ENCODE data around the gene KMT5B.

KMT5B gene

DNA sequence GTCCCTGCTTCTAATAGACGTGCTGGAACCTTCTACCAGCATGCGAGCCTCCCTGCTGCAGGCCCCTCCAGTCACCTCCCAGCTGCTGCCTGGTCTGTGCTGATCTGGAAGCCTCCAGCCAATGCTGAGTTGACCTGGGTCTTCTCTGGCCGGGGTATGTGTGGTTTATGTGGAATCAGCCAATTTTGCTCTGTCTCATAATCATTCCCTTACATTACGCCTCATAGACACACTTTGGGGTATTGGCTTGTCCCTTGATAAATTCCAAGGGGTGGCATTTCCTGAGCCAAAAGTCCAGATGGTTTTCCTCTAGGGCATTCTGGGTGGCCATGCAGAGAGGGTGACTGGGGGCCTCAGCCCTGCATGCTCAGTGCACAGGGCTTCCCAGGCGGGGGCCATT is 8.3 kb upstream of the KMT5B start:
- H3K4me1 ChIP-seq (ENCODE audit: control insufficient read depth in 1 of 2, insufficient read depth in 2 of 2, low read length in 2 of 2) = peaks cover 2 to 4% of the 10 kb centered on the region in 2 donors

DNA sequence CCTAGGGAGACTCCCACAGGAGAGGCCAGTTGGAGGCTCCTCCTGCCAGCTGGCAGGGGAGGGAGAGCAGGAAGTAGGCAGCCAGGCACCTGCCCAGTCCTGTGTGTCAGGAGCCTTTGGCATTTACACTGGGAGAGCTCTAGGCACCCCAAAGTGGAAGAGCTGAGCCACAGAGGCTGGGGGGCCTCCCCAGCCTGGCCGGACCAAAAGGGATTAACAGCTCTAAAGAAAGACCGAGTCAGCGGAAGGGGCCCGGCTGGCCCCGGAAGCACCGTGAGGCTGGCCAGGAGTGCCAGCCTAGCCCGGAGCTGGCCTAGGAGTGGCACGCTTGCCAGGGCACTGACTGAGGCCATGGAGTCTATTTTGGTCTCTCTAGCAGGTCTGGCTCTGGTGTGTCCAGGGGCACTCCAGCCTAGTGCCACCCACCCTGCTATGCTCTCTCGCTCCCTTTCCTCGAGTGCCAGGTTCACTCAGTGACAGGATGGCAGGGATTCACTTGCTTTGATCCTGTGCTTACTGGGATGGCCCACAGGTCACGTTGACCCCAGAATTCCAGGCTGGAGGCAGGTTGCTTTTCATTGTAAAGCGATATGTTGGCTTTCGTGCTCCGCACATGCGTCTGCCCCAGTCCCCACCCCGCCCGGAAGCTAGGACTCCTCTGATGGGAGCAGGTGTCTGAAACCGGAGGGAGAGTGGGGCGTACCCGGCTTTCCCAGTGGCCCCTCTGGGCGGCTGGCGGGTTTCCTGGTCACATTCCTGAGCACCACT is 3.3 kb upstream of the KMT5B start:
- no peaks in the 10 kb centered on the region for H3K36me3 ChIP-seq (ENCODE audit: control insufficient read depth in 1 of 2, insufficient read depth in 2 of 2, low read length in 2 of 2)
- peak overlapping the region; percentile 56 to 63 for H3K9ac ChIP-seq (ENCODE audit: low read depth in 1 of 2, low read length in 2 of 2)
- H3K27me3 ChIP-seq (ENCODE audit: control insufficient read depth in 1 of 2, insufficient read depth in 2 of 2, low read length in 2 of 2) = no peaks in the 10 kb centered on the region
- H3K9me3 ChIP-seq (ENCODE audit: control insufficient read depth in 1 of 2, low read length in 2 of 2) = no peaks in the 10 kb centered on the region
- peaks cover 29 to 32% of the 10 kb centered on the region in 2 donors for H3K4me1 ChIP-seq (ENCODE audit: control insufficient read depth in 1 of 2, insufficient read depth in 2 of 2, low read length in 2 of 2)
- H3K27ac ChIP-seq (ENCODE audit: low read depth, low read length) = peak overlapping the region; percentile 1
- H3K4me3 ChIP-seq (ENCODE audit: low read depth in 1 of 2, low read length in 2 of 2) = peak overlapping the region; percentile 43 to 56

More for the DNA sequence above, 8.3 kb upstream of the KMT5B start:
- H3K9ac ChIP-seq (ENCODE audit: low read depth in 1 of 2, low read length in 2 of 2) = no peak overlapping the region
- no peaks in the 10 kb centered on the region for H3K9me3 ChIP-seq (ENCODE audit: control insufficient read depth in 1 of 2, low read length in 2 of 2)
- H3K4me3 ChIP-seq (ENCODE audit: low read depth in 1 of 2, low read length in 2 of 2) = no peak overlapping the region
- no peaks in the 10 kb centered on the region for H3K36me3 ChIP-seq (ENCODE audit: control insufficient read depth in 1 of 2, insufficient read depth in 2 of 2, low read length in 2 of 2)
- no peaks in the 10 kb centered on the region for H3K27me3 ChIP-seq (ENCODE audit: control insufficient read depth in 1 of 2, insufficient read depth in 2 of 2, low read length in 2 of 2)
- no peak overlapping the region for H3K27ac ChIP-seq (ENCODE audit: low read depth, low read length)

DNA sequence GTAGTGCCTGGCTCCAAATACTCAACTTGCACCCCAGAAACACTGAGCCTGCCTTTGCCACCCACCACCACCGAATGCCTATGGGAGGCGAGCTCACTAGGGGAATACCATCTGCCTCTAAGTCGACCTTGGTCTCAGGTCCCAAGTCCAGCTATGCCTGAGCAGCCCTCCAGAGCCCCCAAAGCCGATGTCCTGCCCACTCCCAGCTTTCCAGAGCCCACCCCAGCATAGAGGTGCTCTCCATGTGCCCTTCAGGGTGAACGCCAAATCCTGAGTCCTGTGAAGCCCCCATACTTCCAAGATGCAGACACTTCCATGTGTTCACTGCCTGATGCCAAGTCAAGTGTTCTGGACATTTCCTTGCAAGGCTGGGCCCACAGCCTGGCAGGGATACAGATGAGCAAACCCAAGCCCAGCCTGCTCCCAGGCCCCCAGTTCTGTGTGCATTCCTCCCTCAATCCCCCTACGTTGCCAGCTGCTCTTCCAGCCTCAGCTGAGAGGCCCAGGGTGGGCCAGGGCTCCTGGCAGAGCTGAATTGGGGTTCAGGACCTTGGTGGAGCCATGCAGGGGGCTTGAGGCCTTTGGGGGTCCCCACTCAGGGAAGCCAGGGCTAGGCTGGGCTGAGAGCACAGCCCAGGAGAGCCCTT is 2.6 kb upstream of the KMT5B start:
- Histone ChIP-seq H3K4me1 (ENCODE audit: control insufficient read depth in 1 of 2, insufficient read depth in 2 of 2, low read length in 2 of 2) (peaks cover 36 to 39% of the 10 kb centered on the region in 2 donors), H3K27me3 (ENCODE audit: control insufficient read depth in 1 of 2, insufficient read depth in 2 of 2, low read length in 2 of 2) (no peaks in the 10 kb centered on the region), H3K9me3 (ENCODE audit: control insufficient read depth in 1 of 2, low read length in 2 of 2) (no peaks in the 10 kb centered on the region), H3K4me3 (ENCODE audit: low read depth in 1 of 2, low read length in 2 of 2) (no peak overlapping the region), H3K36me3 (ENCODE audit: control insufficient read depth in 1 of 2, insufficient read depth in 2 of 2, low read length in 2 of 2) (no peaks in the 10 kb centered on the region), H3K27ac (ENCODE audit: low read depth, low read length) (no peak overlapping the region), H3K9ac (ENCODE audit: low read depth in 1 of 2, low read length in 2 of 2) (peak overlapping the region; percentile 56 to 63)

DNA sequence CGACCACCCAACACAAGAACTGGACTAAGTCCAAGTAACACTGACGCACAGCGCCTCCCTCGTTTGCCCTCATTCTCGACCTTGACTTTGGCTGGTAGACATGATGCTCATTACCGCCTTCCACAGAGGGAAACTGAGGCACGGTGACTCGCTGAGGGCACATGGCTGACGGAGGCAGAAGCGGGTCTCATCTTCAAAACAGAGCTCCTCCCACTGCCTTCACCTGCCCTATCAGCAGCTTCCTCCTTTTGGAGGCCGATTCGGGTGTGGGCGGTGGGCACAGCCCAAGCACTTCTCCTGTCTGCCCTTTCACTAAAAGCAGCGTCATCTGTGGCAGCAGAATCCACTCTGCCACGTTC is 2.0 kb upstream of the KMT5B start:
- Histone ChIP-seq H3K4me1 (ENCODE audit: control insufficient read depth in 1 of 2, insufficient read depth in 2 of 2, low read length in 2 of 2) (peaks cover 42 to 45% of the 10 kb centered on the region in 2 donors), H3K9ac (ENCODE audit: low read depth in 1 of 2, low read length in 2 of 2) (no peak overlapping the region), H3K27me3 (ENCODE audit: control insufficient read depth in 1 of 2, insufficient read depth in 2 of 2, low read length in 2 of 2) (no peaks in the 10 kb centered on the region), H3K36me3 (ENCODE audit: control insufficient read depth in 1 of 2, insufficient read depth in 2 of 2, low read length in 2 of 2) (no peaks in the 10 kb centered on the region), H3K4me3 (ENCODE audit: low read depth in 1 of 2, low read length in 2 of 2) (peak overlapping the region in 1 of 2 donors; percentile 71), H3K9me3 (ENCODE audit: control insufficient read depth in 1 of 2, low read length in 2 of 2) (no peaks in the 10 kb centered on the region), H3K27ac (ENCODE audit: low read depth, low read length) (no peak overlapping the region)

DNA sequence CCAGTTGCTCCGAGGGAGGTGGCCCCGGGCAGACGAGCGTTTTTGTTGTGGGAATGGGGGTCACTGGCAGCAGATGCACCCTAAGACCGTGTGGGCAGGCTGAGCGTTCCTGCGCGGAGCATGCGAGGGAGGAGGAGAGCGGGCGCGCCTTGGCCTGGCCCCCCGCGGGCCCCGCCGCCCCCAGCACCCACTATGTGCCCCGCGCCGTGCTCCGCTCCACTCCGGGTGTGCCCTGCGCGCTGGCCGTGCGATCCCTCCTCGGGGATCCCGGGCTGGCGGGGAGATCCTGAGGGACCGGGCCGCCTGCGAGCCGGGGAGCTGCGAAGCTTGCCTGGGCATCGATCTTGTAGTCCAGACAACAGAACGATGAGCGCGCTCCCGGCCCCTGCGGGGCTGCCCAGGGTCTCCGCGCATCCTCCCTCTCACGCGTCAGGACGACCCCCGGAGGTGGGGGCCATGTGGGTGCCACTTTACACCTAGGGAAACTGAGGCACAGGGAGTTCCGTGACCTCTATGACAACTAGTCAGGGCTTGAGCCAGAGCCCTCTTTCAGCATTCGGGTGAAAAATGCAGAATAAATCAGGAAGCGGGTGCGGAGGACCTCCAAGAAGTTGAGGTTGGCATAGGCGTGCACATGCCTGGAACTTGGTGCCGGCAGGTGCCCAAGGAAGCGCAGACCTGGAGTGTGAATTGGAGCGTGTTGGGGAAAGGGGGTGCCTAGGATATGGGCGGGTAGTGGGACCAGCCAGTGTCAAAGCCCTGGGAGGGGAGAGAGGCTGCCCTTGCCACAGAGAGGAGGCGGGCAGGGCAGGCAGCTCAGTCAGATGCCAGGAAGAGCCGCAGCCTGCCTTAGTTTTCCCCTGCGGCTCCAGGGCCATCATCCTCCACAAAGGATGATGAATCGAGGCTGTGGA is 1.3 kb upstream of the KMT5B start:
- Histone ChIP-seq H3K9ac (ENCODE audit: low read depth in 1 of 2, low read length in 2 of 2) (peak overlapping the region; percentile 78), H3K4me1 (ENCODE audit: control insufficient read depth in 1 of 2, insufficient read depth in 2 of 2, low read length in 2 of 2) (peaks cover 48 to 51% of the 10 kb centered on the region in 2 donors), H3K9me3 (ENCODE audit: control insufficient read depth in 1 of 2, low read length in 2 of 2) (no peaks in the 10 kb centered on the region), H3K27me3 (ENCODE audit: control insufficient read depth in 1 of 2, insufficient read depth in 2 of 2, low read length in 2 of 2) (no peaks in the 10 kb centered on the region), H3K36me3 (ENCODE audit: control insufficient read depth in 1 of 2, insufficient read depth in 2 of 2, low read length in 2 of 2) (no peaks in the 10 kb centered on the region), H3K4me3 (ENCODE audit: low read depth in 1 of 2, low read length in 2 of 2) (peak overlapping the region; percentile 71 to 73), H3K27ac (ENCODE audit: low read depth, low read length) (peak overlapping the region; percentile 98)

DNA sequence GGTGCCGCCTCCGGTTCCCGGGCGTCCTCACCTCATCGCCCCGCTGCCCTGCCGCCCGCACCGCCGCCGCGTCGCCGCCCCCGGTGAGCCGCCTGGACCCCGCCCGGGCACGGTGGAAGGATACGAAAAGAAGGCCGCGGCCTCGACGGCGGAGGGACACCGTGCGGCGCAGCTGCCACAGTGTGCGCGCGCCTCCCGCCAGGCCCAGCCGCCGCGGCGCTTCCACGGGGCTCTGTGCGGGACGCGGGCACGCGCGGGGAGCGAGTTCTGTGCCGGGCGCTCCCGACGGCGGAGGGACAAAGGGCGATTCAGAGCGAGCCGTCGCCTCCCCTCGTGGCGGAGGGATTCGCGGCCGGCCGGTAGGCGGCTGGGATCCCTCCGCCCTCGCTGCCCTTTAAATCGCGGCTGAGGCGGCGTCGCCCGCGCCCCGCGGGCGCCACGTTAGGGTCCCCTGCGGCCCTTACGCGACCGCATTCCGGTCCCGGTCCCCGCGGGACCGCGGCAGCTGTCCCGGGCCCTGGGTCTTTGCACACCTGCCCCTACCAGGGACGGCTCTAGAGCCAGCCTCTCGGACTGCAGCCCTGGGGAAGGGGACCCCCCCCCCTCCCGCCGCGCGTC is 568 bp upstream of the KMT5B start:
- Histone ChIP-seq H3K27ac (ENCODE audit: low read depth, low read length) (peak overlapping the region; percentile 98), H3K36me3 (ENCODE audit: control insufficient read depth in 1 of 2, insufficient read depth in 2 of 2, low read length in 2 of 2) (no peaks in the 10 kb centered on the region), H3K27me3 (ENCODE audit: control insufficient read depth in 1 of 2, insufficient read depth in 2 of 2, low read length in 2 of 2) (no peaks in the 10 kb centered on the region), H3K4me3 (ENCODE audit: low read depth in 1 of 2, low read length in 2 of 2) (peak overlapping the region; percentile 71 to 73), H3K9me3 (ENCODE audit: control insufficient read depth in 1 of 2, low read length in 2 of 2) (no peaks in the 10 kb centered on the region), H3K4me1 (ENCODE audit: control insufficient read depth in 1 of 2, insufficient read depth in 2 of 2, low read length in 2 of 2) (peaks cover 54 to 57% of the 10 kb centered on the region in 2 donors), H3K9ac (ENCODE audit: low read depth in 1 of 2, low read length in 2 of 2) (peak overlapping the region; percentile 78)

DNA sequence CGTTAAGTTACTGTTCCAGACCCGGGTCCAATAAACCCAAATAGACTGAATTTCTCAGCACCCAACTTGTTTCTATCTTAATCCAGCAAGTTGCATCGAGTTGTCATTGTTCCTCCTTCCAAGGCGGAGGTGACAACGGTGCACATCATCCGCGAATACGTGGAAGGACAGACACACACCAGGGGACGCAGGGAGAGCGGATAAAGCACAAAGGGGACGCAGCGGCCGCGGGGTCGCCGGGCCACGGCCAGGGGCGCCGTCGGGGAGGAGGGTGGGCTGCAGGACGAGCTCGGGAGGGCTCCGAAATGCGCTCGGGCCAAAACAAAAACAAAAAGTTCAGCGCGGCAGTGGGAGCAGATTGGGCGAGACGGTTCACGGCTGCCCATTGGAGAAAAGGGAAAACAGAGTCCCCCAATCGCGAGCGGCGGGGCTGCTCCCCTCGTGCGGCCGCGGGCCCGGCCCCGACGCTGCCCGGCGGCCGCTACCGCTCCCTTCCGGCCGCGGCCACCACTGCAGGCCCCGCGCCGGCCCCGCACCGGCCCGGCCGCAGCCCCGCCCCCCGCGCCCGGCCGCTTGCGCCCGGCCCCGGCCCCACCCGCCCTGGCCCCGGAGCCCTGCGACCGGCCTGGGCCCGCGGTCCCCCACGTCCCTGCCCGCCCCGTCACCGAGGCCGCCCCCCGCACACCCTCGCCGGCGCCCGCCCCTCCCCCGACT is 518 bp downstream of the KMT5B start:
- no peaks in the 10 kb centered on the region for H3K36me3 ChIP-seq (ENCODE audit: control insufficient read depth in 1 of 2, insufficient read depth in 2 of 2, low read length in 2 of 2)
- no peaks in the 10 kb centered on the region for H3K27me3 ChIP-seq (ENCODE audit: control insufficient read depth in 1 of 2, insufficient read depth in 2 of 2, low read length in 2 of 2)
- H3K4me1 ChIP-seq (ENCODE audit: control insufficient read depth in 1 of 2, insufficient read depth in 2 of 2, low read length in 2 of 2) = peaks cover 58 to 59% of the 10 kb centered on the region in 2 donors
- no peaks in the 10 kb centered on the region for H3K9me3 ChIP-seq (ENCODE audit: control insufficient read depth in 1 of 2, low read length in 2 of 2)
- H3K27ac ChIP-seq (ENCODE audit: low read depth, low read length) = peak overlapping the region; percentile 88
- peak overlapping the region; percentile 74 to 100 for H3K4me3 ChIP-seq (ENCODE audit: low read depth in 1 of 2, low read length in 2 of 2)
- peak overlapping the region; percentile 74 to 95 for H3K9ac ChIP-seq (ENCODE audit: low read depth in 1 of 2, low read length in 2 of 2)

DNA sequence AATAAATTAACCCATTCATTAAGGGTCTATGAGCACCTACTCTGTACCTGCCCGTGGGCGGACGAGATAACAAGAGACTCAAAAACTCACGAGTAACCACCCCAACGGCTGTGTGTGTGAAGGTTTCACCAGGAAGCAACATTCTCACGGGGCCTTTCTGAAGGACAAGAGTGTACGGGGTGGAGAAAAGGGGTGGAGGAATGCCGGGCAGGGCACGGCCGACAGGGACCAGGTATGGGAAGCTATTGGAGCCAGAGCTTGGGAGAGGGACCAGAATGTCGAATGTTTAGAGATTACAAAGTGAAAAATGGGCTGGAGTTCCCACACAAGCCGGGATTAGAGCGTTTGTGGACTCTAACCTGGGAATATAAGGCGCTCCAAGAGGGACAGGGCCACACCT is 1.6 kb downstream of the KMT5B start:
- H3K27me3 ChIP-seq (ENCODE audit: control insufficient read depth in 1 of 2, insufficient read depth in 2 of 2, low read length in 2 of 2) = no peaks in the 10 kb centered on the region
- H3K27ac ChIP-seq (ENCODE audit: low read depth, low read length) = peak overlapping the region; percentile 61
- peak overlapping the region; percentile 74 to 100 for H3K4me3 ChIP-seq (ENCODE audit: low read depth in 1 of 2, low read length in 2 of 2)
- no peaks in the 10 kb centered on the region for H3K36me3 ChIP-seq (ENCODE audit: control insufficient read depth in 1 of 2, insufficient read depth in 2 of 2, low read length in 2 of 2)
- peak overlapping the region; percentile 74 to 95 for H3K9ac ChIP-seq (ENCODE audit: low read depth in 1 of 2, low read length in 2 of 2)
- H3K4me1 ChIP-seq (ENCODE audit: control insufficient read depth in 1 of 2, insufficient read depth in 2 of 2, low read length in 2 of 2) = peaks cover 56 to 59% of the 10 kb centered on the region in 2 donors
- no peaks in the 10 kb centered on the region for H3K9me3 ChIP-seq (ENCODE audit: control insufficient read depth in 1 of 2, low read length in 2 of 2)

DNA sequence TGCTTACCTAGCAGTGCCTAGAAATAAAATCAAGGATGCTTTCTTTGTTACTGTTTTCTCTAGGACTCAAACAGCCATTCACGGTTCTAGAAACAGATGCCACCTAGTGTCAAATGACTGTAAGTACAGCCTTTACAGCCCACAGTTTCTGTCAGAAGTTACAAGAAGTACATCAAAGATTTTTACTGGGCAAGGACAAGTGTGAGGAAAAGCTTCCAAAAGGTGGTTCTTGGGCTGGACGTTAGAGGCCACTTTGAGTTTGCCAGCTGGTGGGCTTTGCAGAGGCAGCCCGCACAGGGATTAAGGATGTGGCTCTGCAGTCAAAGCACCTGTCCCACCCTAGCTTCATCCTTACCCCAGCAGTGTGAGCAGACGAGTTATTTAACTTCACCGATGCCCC is 6.9 kb downstream of the KMT5B start:
- Histone ChIP-seq H3K27me3 (ENCODE audit: control insufficient read depth in 1 of 2, insufficient read depth in 2 of 2, low read length in 2 of 2) (no peaks in the 10 kb centered on the region), H3K4me3 (ENCODE audit: low read depth in 1 of 2, low read length in 2 of 2) (no peak overlapping the region), H3K9me3 (ENCODE audit: control insufficient read depth in 1 of 2, low read length in 2 of 2) (no peaks in the 10 kb centered on the region), H3K27ac (ENCODE audit: low read depth, low read length) (no peak overlapping the region), H3K4me1 (ENCODE audit: control insufficient read depth in 1 of 2, insufficient read depth in 2 of 2, low read length in 2 of 2) (peaks cover 39 to 61% of the 10 kb centered on the region in 2 donors), H3K9ac (ENCODE audit: low read depth in 1 of 2, low read length in 2 of 2) (no peak overlapping the region), H3K36me3 (ENCODE audit: control insufficient read depth in 1 of 2, insufficient read depth in 2 of 2, low read length in 2 of 2) (no peaks in the 10 kb centered on the region)
